GM12865 (cell line): ENCODE data around the gene ZFYVE16.
"Not testable (repeated sequence)": the region's sequence is repeated elsewhere in the genome, so short reads cannot be mapped to it uniquely, and the experiment has no call there.

ENCODE experiments used
- DNase-seq: peaks from one replicate; pipeline ENCODE4 v3.0.0; 2010; ENCODE audit warnings: low read depth
- H3K4me3 ChIP-seq: 2 replicates; pipeline ENCODE4 v1.5.1; 2011; ENCODE audit warnings: mild to moderate bottlenecking, low read depth, low read length, control low read depth
- TF ChIP-seq, protein P1 (sequence below): IDR thresholded peaks from 2 replicates; pipeline ENCODE4 v1.5.1; 2011; ENCODE audit warnings: low read length, control low read depth, low read depth, inconsistent platforms; ENCODE audit not compliant: insufficient read depth; ENCODE audit errors: missing control alignments

ZFYVE16 gene

GRCh38 chr5:80487444-80487828 is 79.6 kb downstream of the ZFYVE16 start:
- H3K4me3 ChIP-seq: peak overlapping the region; percentile 68
- no peak for DNase-seq
- TF ChIP-seq, protein P1, sequence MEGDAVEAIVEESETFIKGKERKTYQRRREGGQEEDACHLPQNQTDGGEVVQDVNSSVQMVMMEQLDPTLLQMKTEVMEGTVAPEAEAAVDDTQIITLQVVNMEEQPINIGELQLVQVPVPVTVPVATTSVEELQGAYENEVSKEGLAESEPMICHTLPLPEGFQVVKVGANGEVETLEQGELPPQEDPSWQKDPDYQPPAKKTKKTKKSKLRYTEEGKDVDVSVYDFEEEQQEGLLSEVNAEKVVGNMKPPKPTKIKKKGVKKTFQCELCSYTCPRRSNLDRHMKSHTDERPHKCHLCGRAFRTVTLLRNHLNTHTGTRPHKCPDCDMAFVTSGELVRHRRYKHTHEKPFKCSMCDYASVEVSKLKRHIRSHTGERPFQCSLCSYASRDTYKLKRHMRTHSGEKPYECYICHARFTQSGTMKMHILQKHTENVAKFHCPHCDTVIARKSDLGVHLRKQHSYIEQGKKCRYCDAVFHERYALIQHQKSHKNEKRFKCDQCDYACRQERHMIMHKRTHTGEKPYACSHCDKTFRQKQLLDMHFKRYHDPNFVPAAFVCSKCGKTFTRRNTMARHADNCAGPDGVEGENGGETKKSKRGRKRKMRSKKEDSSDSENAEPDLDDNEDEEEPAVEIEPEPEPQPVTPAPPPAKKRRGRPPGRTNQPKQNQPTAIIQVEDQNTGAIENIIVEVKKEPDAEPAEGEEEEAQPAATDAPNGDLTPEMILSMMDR: no peak

DNA sequence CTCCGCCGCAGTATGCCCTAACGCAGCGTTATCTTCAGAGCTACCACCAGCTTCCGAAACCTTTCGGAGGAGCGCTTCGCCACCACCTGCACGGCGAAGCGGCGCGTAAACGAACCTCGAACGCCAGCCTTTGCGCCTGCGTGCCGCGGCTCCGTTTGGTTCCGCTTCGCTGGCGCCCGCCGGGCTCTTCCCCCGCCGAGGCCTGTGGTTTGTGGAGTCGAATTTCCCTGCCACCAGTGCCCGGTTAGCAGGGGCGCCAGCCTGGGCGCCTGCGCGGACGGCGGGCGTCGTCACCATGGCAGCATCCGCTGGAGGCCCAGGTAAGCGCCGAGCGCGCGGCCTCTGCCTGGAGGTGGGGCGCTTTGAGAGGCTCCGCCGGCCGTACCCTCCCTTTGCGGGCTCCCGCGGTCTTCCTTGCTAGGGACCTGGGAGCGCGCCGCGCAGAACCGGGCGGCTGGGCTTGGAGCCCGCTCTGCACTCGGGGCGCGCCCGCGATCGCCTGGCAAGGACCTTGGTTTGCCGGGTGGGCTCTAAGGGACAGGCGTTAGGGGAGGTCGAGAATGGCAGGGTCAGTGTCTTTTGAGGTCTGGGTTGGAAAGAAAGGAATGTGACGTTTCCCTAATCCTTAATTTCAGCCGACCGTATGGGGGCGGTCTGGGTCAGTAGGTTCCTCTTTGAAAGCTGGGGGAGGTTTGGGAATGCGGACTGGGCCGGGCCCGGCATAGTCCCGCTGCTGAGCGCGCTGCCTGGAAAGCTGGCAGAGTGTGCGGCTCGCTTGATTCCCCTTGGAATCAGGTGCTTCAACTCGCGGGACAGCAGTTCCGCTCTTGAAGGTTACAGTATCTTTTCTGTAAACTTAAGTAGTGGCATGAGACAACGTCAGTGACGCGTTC is 80.2 kb downstream of the ZFYVE16 start, which contains the start of gene FAM151B:
TSS of gene FAM151B (plus strand) at position 272 of the 893 bp plus-strand sequence. CDS start at position 296, 24 bp downstream.
- DNase-seq: peak; percentile 89
- TF ChIP-seq, protein P1: no peak
- peak within 1 kb of the TSS; percentile 68 for H3K4me3 ChIP-seq

DNA sequence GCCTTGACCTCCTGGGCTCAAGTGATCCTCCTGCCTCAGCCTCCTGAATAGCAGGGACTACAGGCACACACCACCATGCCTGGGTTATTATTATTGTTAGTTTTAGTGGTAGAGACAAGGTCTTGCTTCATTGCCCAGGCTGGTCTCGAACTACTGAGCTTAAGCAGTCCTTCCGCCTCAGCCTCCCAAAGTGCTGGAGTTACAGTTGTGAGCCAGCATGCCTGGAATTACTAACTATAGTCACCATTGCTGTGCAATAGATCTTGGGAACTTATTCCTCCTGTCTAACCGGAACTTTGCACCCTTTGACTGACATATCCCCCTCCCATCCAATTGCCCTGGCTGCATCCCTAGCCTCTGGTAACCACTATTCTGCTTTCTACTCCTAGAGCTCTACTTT is 83.4 kb downstream of the ZFYVE16 start:
- no peak overlapping the region for H3K4me3 ChIP-seq
- no peak for DNase-seq
- TF ChIP-seq, protein P1: no peak

- DNase-seq: peak; percentile 13
- TF ChIP-seq, protein P1: no peak
- H3K4me3 ChIP-seq: no peak overlapping the region
These were observed 84.9 kb downstream of the ZFYVE16 start for GRCh38 chr5:80492741-80493140.

DNA sequence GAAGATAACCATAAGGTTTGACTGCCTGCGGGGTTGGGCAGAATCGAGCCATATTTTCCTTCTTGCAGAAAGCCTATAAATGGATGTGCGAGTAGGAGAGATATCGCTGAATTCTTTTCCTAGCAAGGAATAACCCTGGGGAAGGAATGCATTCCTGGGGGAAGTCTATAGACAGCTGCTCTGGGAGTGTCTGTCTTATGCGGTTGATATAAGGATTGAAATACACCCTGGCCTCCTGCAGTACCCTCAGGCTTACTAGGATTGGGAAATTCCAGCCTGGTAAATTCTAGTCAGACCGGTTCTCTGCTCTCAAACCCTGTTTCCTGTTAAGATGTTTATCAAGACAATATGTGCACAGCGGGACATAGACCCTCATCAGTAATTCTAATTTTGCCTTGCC is 85.6 kb downstream of the ZFYVE16 start:
- not testable (repeated sequence) for DNase-seq

DNA sequence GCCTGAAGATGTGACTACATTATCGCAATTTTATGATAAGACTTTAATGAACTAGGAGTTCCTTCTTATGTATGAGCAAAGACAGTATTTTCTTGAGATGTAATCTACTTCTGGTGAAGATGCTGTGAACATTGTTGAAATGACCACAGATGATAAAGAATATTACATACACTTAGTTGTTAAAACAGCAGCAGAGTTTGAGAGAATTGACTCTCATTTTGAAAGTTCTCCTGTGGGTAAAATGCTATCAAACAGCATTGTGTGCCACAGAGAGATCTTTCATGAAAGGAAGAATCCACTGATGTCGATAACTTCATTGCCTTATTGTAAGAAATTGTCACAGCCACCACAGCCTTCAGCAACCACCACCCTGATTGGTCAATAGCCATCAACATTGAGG is 88.0 kb downstream of the ZFYVE16 start:
- H3K4me3 ChIP-seq: no peak overlapping the region
- TF ChIP-seq, protein P1: no peak
- no peak for DNase-seq

More for the DNA sequence above, 85.6 kb downstream of the ZFYVE16 start:
- H3K4me3 ChIP-seq: not testable (repeated sequence)

- DNase-seq: no peak
These were observed 94.9 kb downstream of the ZFYVE16 start for GRCh38 chr5:80502800-80503199.

More at GRCh38 chr5:80502800-80503199, 94.9 kb downstream of the ZFYVE16 start:
- no peak overlapping the region for H3K4me3 ChIP-seq
- TF ChIP-seq, protein P1: no peak
